PC-3 (cell line): Measurements from ENCODE around the gene TRAPPC10. TPM values are rescaled to one million over a fixed set of nuclear protein-coding genes. Genes with fewer than 3 reads are reported as not detected.

Source experiments
- ATAC-seq: fragments of 200-7000 bp; cut with Tn5 transposase; 2 replicates; pipeline ENCODE4 v1.9.1; 2020; ENCODE audit warnings: mild to moderate bottlenecking, moderate library complexity
- BruUV-seq: library from RNA; stranded (reverse); fragments of 400-500 nt; replicated peaks from 2 replicates; lab custom pipeline; 2021; lab: Mats Ljungman, UMichigan
- CTCF ChIA-PET: fragments of 300-600 bp; sonication (Branson Sonifier 250); formaldehyde crosslinking; loops from one replicate; lab custom pipeline; 2022; ENCODE audit warnings: antibody characterized with exemption; lab: Charles Lee
- POLR2A ChIA-PET: fragments of 300-600 bp; sonication (Branson Sonifier 250); formaldehyde crosslinking; loops from one replicate; lab custom pipeline; 2022; ENCODE audit warnings: antibody characterized with exemption; ENCODE audit not compliant: unreplicated experiment; lab: Charles Lee
- DNase-seq: peaks from one replicate; pipeline ENCODE4 v3.0.0-alpha.2; 2015
- H2AFZ ChIP-seq: fragments of 300-600 bp; sonication (generic); 2 replicates; pipeline ENCODE4 v1.6.0; 2016; ENCODE audit warnings: antibody characterized with exemption, low read length
- H3F3A ChIP-seq: fragments of 300-600 bp; sonication (generic); one replicate; pipeline ENCODE4 v1.6.0; 2017; ENCODE audit warnings: antibody characterized with exemption, low read length, control low read depth, mild to moderate bottlenecking; ENCODE audit not compliant: unreplicated experiment
- H3K27ac ChIP-seq: fragments of 300-600 bp; sonication (generic); 2 replicates; pipeline ENCODE4 v1.5.1; 2016; ENCODE audit warnings: mild to moderate bottlenecking, low read length
- H3K27me3 ChIP-seq: fragments of 300-600 bp; sonication (generic); 2 replicates; pipeline ENCODE4 v1.6.1; 2016; ENCODE audit warnings: low read length, mixed read lengths
- H3K36me3 ChIP-seq: fragments of 300-600 bp; sonication (generic); 2 replicates; pipeline ENCODE4 v1.6.1; 2016; ENCODE audit warnings: low read depth, mixed run types, low read length, mixed read lengths
- H3K4me1 ChIP-seq: fragments of 300-600 bp; sonication (generic); 2 replicates; pipeline ENCODE4 v1.5.1; 2016; ENCODE audit warnings: low read length; ENCODE audit not compliant: insufficient read depth
- H3K4me2 ChIP-seq: fragments of 300-600 bp; sonication (generic); 2 replicates; pipeline ENCODE4 v1.6.0; 2016; ENCODE audit warnings: low read length
- H3K4me3 ChIP-seq: fragments of 300-600 bp; sonication (generic); 2 replicates; pipeline ENCODE4 v1.5.1; 2016; ENCODE audit warnings: mild to moderate bottlenecking, low read length, mixed read lengths
- H3K79me2 ChIP-seq: fragments of 300-600 bp; sonication (generic); 2 replicates; pipeline ENCODE4 v1.6.1; 2017; ENCODE audit warnings: low read length, mixed read lengths
- H3K9ac ChIP-seq: fragments of 300-600 bp; sonication (generic); 2 replicates; pipeline ENCODE4 v1.6.0; 2016; ENCODE audit warnings: mild to moderate bottlenecking, low read length
- H3K9me2 ChIP-seq: fragments of 300-600 bp; sonication (generic); replicated peaks from 2 replicates; pipeline ENCODE4 v1.6.1; 2016; ENCODE audit warnings: mixed run types, low read length, mixed read lengths
- H3K9me3 ChIP-seq: fragments of 300-600 bp; sonication (generic); 2 replicates; pipeline ENCODE4 v1.6.1; 2016; ENCODE audit warnings: low read length, mixed read lengths
- H4K20me1 ChIP-seq: fragments of 300-600 bp; sonication (generic); 2 replicates; pipeline ENCODE4 v1.6.1; 2016; ENCODE audit warnings: low read length, mixed read lengths
- CTCF ChIP-seq: fragments of 300-600 bp; sonication (generic); conservative IDR thresholded peaks from 2 replicates; pipeline ENCODE4 v1.5.1; 2017; ENCODE audit warnings: antibody characterized with exemption, low read depth, mild to moderate bottlenecking, low read length
- EZH2 ChIP-seq: fragments of 300-600 bp; sonication (generic); IDR thresholded peaks from one replicate; pipeline ENCODE4 v1.6.1; 2017; ENCODE audit warnings: antibody characterized with exemption, mild to moderate bottlenecking, low read length; ENCODE audit not compliant: unreplicated experiment
- EZH2phosphoT487 ChIP-seq: fragments of 300-600 bp; sonication (generic); IDR thresholded peaks from 2 replicates; pipeline ENCODE4 v1.6.1; 2018; ENCODE audit warnings: mild to moderate bottlenecking, antibody characterized with exemption, low read length, borderline replicate concordance
- intact Hi-C: fragments of 100-400 bp; cut with micrococcal nuclease; formaldehyde crosslinking; loops from 2 replicates; pipeline ENCODE4 v1.9.0; 2023
- total RNA-seq: library from RNA; depleted of rRNA; stranded (reverse); fragments of >200 nt; gene quantifications from 2 replicates; pipeline ENCODE4 v1.2.3, GENCODE V29; 2014

TRAPPC10 gene
- total RNA-seq, 1 experiment from 2014 or later, result 31.4 TPM

GRCh38 chr21:44071359-44072104 is 59.4 kb downstream of the TRAPPC10 start:
- BruUV-seq, result no TSS peak
- ATAC-seq, result no peak
- Histone ChIP-seq H3K36me3 (peaks cover 40% of the 10 kb centered on the region), H4K20me1 (no peaks in the 10 kb centered on the region), H3F3A (no peaks in the 10 kb centered on the region), H3K9me2 (no peaks in the 10 kb centered on the region), H3K79me2 (no peaks in the 10 kb centered on the region; the same call in 1 of the 2 replicates), H3K4me3 (no peak overlapping the region), H2AFZ (no peak overlapping the region), H3K9ac (no peak overlapping the region), H3K27ac (no peak overlapping the region), H3K27me3 (no peaks in the 10 kb centered on the region), H3K4me2 (no peak overlapping the region), H3K4me1 (no peaks in the 10 kb centered on the region), H3K9me3 (no peaks in the 10 kb centered on the region)
- TF ChIP-seq EZH2 (no peak), CTCF (no peak), EZH2phosphoT487 (no peak)
- intact Hi-C loops, result no loop called here
- no peak for DNase-seq
- CTCF ChIA-PET, result interaction anchor here (0.6 kb wide), 1 partner anchor 62 kb away, joined by 4 read pairs; no protein-coding TSS in a partner anchor
- POLR2A ChIA-PET, result no interaction called here

GRCh38 chr21:44072111-44072510 is 60.0 kb downstream of the TRAPPC10 start:
- Histone ChIP-seq H2AFZ (no peak overlapping the region), H4K20me1 (no peaks in the 10 kb centered on the region), H3K4me1 (no peaks in the 10 kb centered on the region), H3K9me3 (no peaks in the 10 kb centered on the region), H3K9ac (no peak overlapping the region), H3F3A (no peaks in the 10 kb centered on the region), H3K9me2 (no peaks in the 10 kb centered on the region), H3K36me3 (peaks cover 42% of the 10 kb centered on the region), H3K4me2 (no peak overlapping the region), H3K27ac (no peak overlapping the region), H3K79me2 (no peaks in the 10 kb centered on the region; the same call in 1 of the 2 replicates), H3K27me3 (no peaks in the 10 kb centered on the region), H3K4me3 (no peak overlapping the region)
- ChIA-PET POLR2A (no interaction called here), CTCF (interaction anchor here (0.6 kb wide), 1 partner anchor 63 kb away, joined by 4 read pairs; no protein-coding TSS in a partner anchor)
- BruUV-seq, result no TSS peak
- ATAC-seq (no peak), DNase-seq (no peak)
- intact Hi-C loops, result no loop called here
- TF ChIP-seq CTCF (no peak), EZH2phosphoT487 (no peak), EZH2 (no peak)

- no peaks in the 10 kb centered on the region for H3K9me2 ChIP-seq
- no peaks in the 10 kb centered on the region for H3K9me3 ChIP-seq
- DNase-seq (no peak), ATAC-seq (no peak)
- no peak overlapping the region for H2AFZ ChIP-seq
- H3K9ac ChIP-seq, result no peak overlapping the region
- intact Hi-C loops, result no loop called here
- peaks cover 43% of the 10 kb centered on the region for H3K36me3 ChIP-seq
- TF ChIP-seq CTCF (no peak), EZH2phosphoT487 (no peak), EZH2 (no peak)
- no peak overlapping the region for H3K27ac ChIP-seq
- no peak overlapping the region for H3K4me3 ChIP-seq
- H4K20me1 ChIP-seq, result no peaks in the 10 kb centered on the region
- no peaks in the 10 kb centered on the region for H3F3A ChIP-seq
- ChIA-PET POLR2A (interaction anchor here (0.7 kb wide), 1 partner anchor 94 kb away, joined by 3 read pairs; no protein-coding TSS in a partner anchor), CTCF (no interaction called here)
- H3K4me2 ChIP-seq, result no peak overlapping the region
- no TSS peak for BruUV-seq
- no peaks in the 10 kb centered on the region for H3K79me2 ChIP-seq
- H3K27me3 ChIP-seq, result no peaks in the 10 kb centered on the region
- no peaks in the 10 kb centered on the region for H3K4me1 ChIP-seq
Measured at GRCh38 chr21:44074315-44074958, 62.3 kb downstream of the TRAPPC10 start.
